Thymus (tissue), 11 donors: ENCODE data around the gene KCNJ10. TPM values are rescaled to one million over a fixed set of nuclear protein-coding genes. Genes with fewer than 3 reads are reported as not detected.
"Not testable (repeated sequence)": the region's sequence is repeated elsewhere in the genome, so short reads cannot be mapped to it uniquely, and the experiment has no call there.

Experiments
- DNase-seq, 9 donors: peaks; one replicate each; pipeline ENCODE4 v3.0.0-alpha.2; 2013; ENCODE audit warnings: low spot score in 9 of 9, low read depth in 6 of 9, missing footprints in 1 of 9
- H3K27ac ChIP-seq, 2 donors: one replicate each; pipeline ENCODE4 v1.5.1; 2013; ENCODE audit warnings: control low read depth in 1 of 2, low read depth in 1 of 2, low read length in 1 of 2, mild to moderate bottlenecking in 1 of 2, moderate library complexity in 1 of 2
- H3K27me3 ChIP-seq, 2 donors: one replicate each; pipeline ENCODE4 v1.5.1; 2013; ENCODE audit warnings: low read length in 1 of 2; ENCODE audit not compliant: control insufficient read depth in 2 of 2, insufficient read depth in 1 of 2
- H3K36me3 ChIP-seq, 2 donors: one replicate each; pipeline ENCODE4 v1.5.1; 2013; ENCODE audit warnings: low read length in 1 of 2, mild to moderate bottlenecking in 1 of 2, moderate library complexity in 1 of 2; ENCODE audit not compliant: control insufficient read depth in 2 of 2, insufficient read depth in 2 of 2
- H3K4me1 ChIP-seq, 2 donors: one replicate each; pipeline ENCODE4 v1.5.1; 2013; ENCODE audit warnings: low read length in 2 of 2; ENCODE audit not compliant: control insufficient read depth in 2 of 2, insufficient read depth in 2 of 2
- H3K4me3 ChIP-seq, 2 donors: one replicate each; pipeline ENCODE4 v1.5.1; 2013; ENCODE audit warnings: low read length in 2 of 2, control low read depth in 1 of 2, mild to moderate bottlenecking in 1 of 2
- H3K9me3 ChIP-seq, 2 donors: one replicate each; pipeline ENCODE4 v1.5.1; 2013; ENCODE audit warnings: low read length in 1 of 2, mild to moderate bottlenecking in 1 of 2; ENCODE audit not compliant: control insufficient read depth in 2 of 2, insufficient read depth in 1 of 2
- WGBS: extraction: QIAGEN DNeasy Blood & Tissue Kit; methylation state at CpG from one replicate; pipeline ENCODE4 v1.1.7; 2013; 5-methylcytosine and 5-hydroxymethylcytosine counted together
- polyA plus RNA-seq: library from polyadenylated mRNA; stranded (reverse); fragments of 200-250 nt; gene quantifications from one replicate; pipeline ENCODE4 v1.2.3, GENCODE V29; 2013
- total RNA-seq: library from RNA; stranded (reverse); fragments of 120-200 nt; gene quantifications from one replicate; pipeline ENCODE4 v1.2.4, GENCODE V29; 2013
- donor health status: healthy.

Gene KCNJ10
- total and polyA plus RNA-seq, 2 donors, result 0.27 to 0.33 TPM

DNA sequence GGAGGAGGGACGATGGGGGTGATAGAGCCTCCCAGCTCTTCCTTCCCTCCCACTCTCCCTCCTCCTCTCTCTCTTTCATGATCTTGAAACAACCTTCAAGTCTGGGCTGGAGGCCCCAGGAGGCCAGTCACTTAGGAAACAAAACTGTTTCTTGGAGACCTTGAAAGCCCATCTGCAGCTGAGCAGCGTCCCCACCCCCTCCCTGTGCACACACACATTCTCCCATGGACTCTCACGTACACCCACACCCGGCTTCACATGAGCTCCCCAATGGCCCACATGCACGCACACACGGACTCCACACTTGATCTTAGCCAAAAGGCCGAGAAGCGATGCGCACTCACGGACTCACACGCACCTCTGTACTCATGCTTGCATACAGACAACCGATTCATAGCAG lies 42.4 kb upstream of the KCNJ10 start:
- Histone ChIP-seq H3K9me3 (no peaks in the 10 kb centered on the region), H3K4me3 (no peak overlapping the region), H3K27me3 (peaks cover 0 to 34% of the 10 kb centered on the region in 2 donors), H3K27ac (no peak overlapping the region), H3K36me3 (no peaks in the 10 kb centered on the region), H3K4me1 (no peaks in the 10 kb centered on the region)
- WGBS, result 95% methylated on average over 12 of the region's 12 CpGs
- DNase-seq, result no peak

GRCh38 chr1:160111462-160111861 lies 41.5 kb upstream of the KCNJ10 start:
- H3K27me3 ChIP-seq, result peaks cover 0 to 25% of the 10 kb centered on the region in 2 donors
- WGBS, result 97% methylated on average over 10 of the region's 10 CpGs
- not testable (repeated sequence) for H3K4me1 ChIP-seq, H3K36me3 ChIP-seq, H3K4me3 ChIP-seq, H3K9me3 ChIP-seq, H3K27ac ChIP-seq, DNase-seq

- no peaks in the 10 kb centered on the region for H3K9me3 ChIP-seq
- WGBS, result 90% methylated on average over 4 of the region's 4 CpGs
- H3K4me3 ChIP-seq, result no peak overlapping the region
These were observed 39.7 kb upstream of the KCNJ10 start for GRCh38 chr1:160109686-160110085.

GRCh38 chr1:160108888-160109662 lies 39.1 kb upstream of the KCNJ10 start:
- peak in 3 of 9 donors; percentile 28 to 56 (median 33) for DNase-seq
- Histone ChIP-seq H3K27me3 (peaks cover 0 to 8% of the 10 kb centered on the region in 2 donors), H3K4me1 (no peaks in the 10 kb centered on the region), H3K4me3 (no peak overlapping the region), H3K27ac (no peak overlapping the region), H3K36me3 (no peaks in the 10 kb centered on the region), H3K9me3 (no peaks in the 10 kb centered on the region)
- 77% methylated on average over 6 of the region's 6 CpGs for WGBS

More at GRCh38 chr1:160109686-160110085, 39.7 kb upstream of the KCNJ10 start:
- DNase-seq, result no peak
- Histone ChIP-seq H3K36me3 (no peaks in the 10 kb centered on the region), H3K27me3 (peaks cover 0 to 9% of the 10 kb centered on the region in 2 donors), H3K27ac (no peak overlapping the region), H3K4me1 (no peaks in the 10 kb centered on the region)

- H3K36me3 ChIP-seq, result no peaks in the 10 kb centered on the region
- H3K4me1 ChIP-seq, result no peaks in the 10 kb centered on the region
- H3K27me3 ChIP-seq, result peaks cover 0 to 3% of the 10 kb centered on the region in 2 donors
- no peak overlapping the region for H3K4me3 ChIP-seq
- H3K9me3 ChIP-seq, result no peaks in the 10 kb centered on the region
- no peak overlapping the region for H3K27ac ChIP-seq
- DNase-seq, result no peak
- WGBS, result 97% methylated on average over 1 of the region's 1 CpG
These were observed 37.6 kb upstream of the KCNJ10 start for GRCh38 chr1:160107512-160107911.

DNA sequence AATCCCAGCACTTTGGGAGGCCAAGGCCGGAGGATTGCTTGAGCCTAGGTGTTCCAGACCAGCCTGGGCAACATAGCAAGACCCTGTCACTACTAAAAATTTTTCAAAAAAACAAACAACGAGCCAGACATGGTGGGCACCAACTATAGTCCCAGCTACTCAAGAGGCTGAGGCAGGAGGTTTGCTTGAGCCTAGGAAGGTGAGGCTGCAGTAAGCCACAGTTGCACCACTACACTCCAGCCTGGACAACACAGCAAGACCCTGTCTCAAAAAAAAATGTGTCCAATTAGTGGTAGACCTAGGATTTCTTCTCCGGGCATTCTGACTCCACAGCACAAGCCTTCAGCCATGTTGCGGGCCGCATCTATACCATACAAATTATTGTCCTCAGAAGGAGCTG lies 35.2 kb upstream of the KCNJ10 start:
- WGBS, result 96% methylated on average over 5 of the region's 5 CpGs
- Histone ChIP-seq H3K27me3 (peaks cover 0 to 3% of the 10 kb centered on the region in 2 donors), H3K4me3 (no peak overlapping the region), H3K4me1 (peaks cover 4 to 10% of the 10 kb centered on the region in 2 donors), H3K27ac (no peak overlapping the region), H3K9me3 (no peaks in the 10 kb centered on the region), H3K36me3 (no peaks in the 10 kb centered on the region)
- DNase-seq, result no peak

DNA sequence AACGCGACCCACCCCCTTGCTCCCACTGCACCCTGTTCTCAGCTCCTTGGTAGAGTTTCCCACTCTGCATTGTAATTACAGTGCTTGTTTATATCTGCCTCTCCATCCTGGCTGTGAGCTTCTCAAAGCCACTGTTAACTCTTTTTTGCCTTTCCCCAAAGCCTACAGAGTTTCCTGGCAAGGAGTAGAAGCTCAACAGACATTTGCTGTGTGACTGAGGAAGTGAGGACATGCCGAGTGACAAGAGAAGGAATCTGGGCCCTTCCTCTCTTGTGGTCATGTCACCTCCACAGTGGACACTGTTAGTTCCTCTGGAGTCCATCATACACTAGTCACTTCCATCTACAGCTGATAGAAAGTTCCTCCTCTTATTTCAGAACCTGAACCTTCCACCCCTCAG lies 34.5 kb upstream of the KCNJ10 start:
- DNase-seq, result no peak
- Histone ChIP-seq H3K27ac (no peak overlapping the region), H3K4me1 (peaks cover 4 to 10% of the 10 kb centered on the region in 2 donors), H3K36me3 (no peaks in the 10 kb centered on the region), H3K9me3 (no peaks in the 10 kb centered on the region), H3K27me3 (no peaks in the 10 kb centered on the region), H3K4me3 (no peak overlapping the region)
- WGBS, result 78% methylated on average over 3 of the region's 3 CpGs

DNA sequence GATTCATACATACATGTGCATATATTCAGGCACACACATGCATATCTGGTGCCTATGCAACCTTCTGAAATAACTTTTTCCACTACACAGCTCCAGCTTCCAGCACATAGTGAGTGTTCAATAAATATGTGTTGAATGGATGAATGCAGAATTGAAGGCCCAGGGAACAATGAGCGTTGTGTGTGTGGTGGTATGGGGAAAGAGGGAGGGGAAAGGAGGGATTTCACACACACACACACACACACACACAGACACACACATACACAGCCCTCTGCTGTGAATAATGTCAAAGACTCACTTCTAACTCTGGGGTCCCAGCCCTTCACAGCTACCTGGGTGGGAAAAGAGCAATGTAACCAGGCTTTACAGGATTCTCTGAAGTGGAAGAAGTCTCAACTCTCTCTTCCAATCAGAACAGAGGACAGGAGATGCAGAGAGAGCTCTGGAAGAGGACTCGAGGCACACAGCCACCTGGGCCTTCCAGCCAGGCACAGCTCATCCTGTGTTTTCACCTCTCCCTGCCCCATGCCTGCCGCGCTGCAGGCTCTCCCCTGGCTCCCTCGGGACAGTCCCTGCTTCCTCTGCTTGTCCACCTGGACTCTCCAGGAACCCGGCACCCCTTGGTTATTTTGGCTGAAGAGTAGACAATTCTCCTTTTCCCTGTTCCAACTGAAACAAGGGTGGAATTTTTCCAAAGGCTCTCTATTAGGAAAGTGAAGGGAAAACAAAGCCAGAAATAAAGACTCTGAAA lies 33.9 kb upstream of the KCNJ10 start:
- H3K27ac ChIP-seq, result no peak overlapping the region
- no peaks in the 10 kb centered on the region for H3K27me3 ChIP-seq
- H3K36me3 ChIP-seq, result no peaks in the 10 kb centered on the region
- no peak overlapping the region for H3K4me3 ChIP-seq
- no peak for DNase-seq
- H3K9me3 ChIP-seq, result no peaks in the 10 kb centered on the region
- 93% methylated on average over 6 of the region's 6 CpGs for WGBS
- peaks cover 4 to 15% of the 10 kb centered on the region in 2 donors for H3K4me1 ChIP-seq
